OCI-LY7 (cell line): ENCODE measurements around the gene RHOD. TPM values are rescaled to one million over a fixed set of nuclear protein-coding genes. Genes with fewer than 3 reads are reported as not detected.

Experiments used
- BruUV-seq: library from RNA; stranded (reverse); fragments of 400-500 nt; replicated peaks from 2 replicates; lab custom pipeline; 2021; lab: Mats Ljungman, UMichigan
- CTCF ChIA-PET: fragments of 300-600 bp; sonication (Branson Sonifier 250); formaldehyde crosslinking; loops from one replicate; lab custom pipeline; 2022; ENCODE audit warnings: antibody characterized with exemption; ENCODE audit not compliant: unreplicated experiment; lab: Charles Lee
- POLR2A ChIA-PET: fragments of 300-600 bp; sonication (Branson Sonifier 250); formaldehyde crosslinking; loops from one replicate; lab custom pipeline; 2022; ENCODE audit warnings: antibody characterized with exemption; lab: Charles Lee
- DNase-seq: peaks from one replicate; pipeline ENCODE4 v3.0.0-alpha.2; 2015; ENCODE audit warnings: low spot score
- H2AFZ ChIP-seq: fragments of 200-600 bp; sonication (generic), shearing (Covaris generic); 2 replicates; pipeline ENCODE4 v1.6.1; 2014; ENCODE audit warnings: mild to moderate bottlenecking, antibody characterized with exemption, low read length, moderate library complexity
- H3K27ac ChIP-seq: fragments of 200-600 bp; sonication (generic); 2 replicates; pipeline ENCODE4 v1.5.1; 2014; ENCODE audit warnings: mixed run types, low read depth, mild to moderate bottlenecking, moderate library complexity, low read length, inconsistent platforms; ENCODE audit not compliant: poor library complexity, severe bottlenecking
- H3K36me3 ChIP-seq: fragments of 200-600 bp; sonication (generic); 2 replicates; pipeline ENCODE4 v1.6.1; 2014; ENCODE audit warnings: mild to moderate bottlenecking, antibody characterized with exemption, low read length, moderate library complexity, mixed read lengths; ENCODE audit not compliant: insufficient read depth
- H3K4me1 ChIP-seq: fragments of 200-600 bp; sonication (generic); 2 replicates; pipeline ENCODE4 v1.5.1; 2014; ENCODE audit warnings: mild to moderate bottlenecking, low read length; ENCODE audit not compliant: insufficient read depth, poor library complexity, severe bottlenecking
- H3K4me2 ChIP-seq: fragments of 200-600 bp; sonication (generic); 2 replicates; pipeline ENCODE4 v1.6.1; 2014; ENCODE audit warnings: mild to moderate bottlenecking, low read length
- H3K4me3 ChIP-seq: fragments of 200-600 bp; sonication (generic); 2 replicates; pipeline ENCODE4 v1.5.1; 2014; ENCODE audit warnings: mild to moderate bottlenecking, low read depth, low read length; ENCODE audit not compliant: poor library complexity, severe bottlenecking
- H3K79me2 ChIP-seq: fragments of 200-600 bp; sonication (generic); 2 replicates; pipeline ENCODE4 v1.6.1; 2016; ENCODE audit warnings: low read depth, mild to moderate bottlenecking, low read length, moderate library complexity, mixed read lengths; ENCODE audit not compliant: insufficient read depth
- H3K9me2 ChIP-seq: fragments of 200-600 bp; sonication (generic); 2 replicates; pipeline ENCODE4 v1.6.1; 2016; ENCODE audit warnings: mild to moderate bottlenecking, low read length, mixed read lengths; ENCODE audit not compliant: insufficient read depth
- H3K9me3 ChIP-seq: fragments of 200-600 bp; sonication (generic); 2 replicates; pipeline ENCODE4 v1.6.1; 2014; ENCODE audit warnings: mild to moderate bottlenecking, mixed run types, low read length, mixed read lengths
- H4K20me1 ChIP-seq: fragments of 200-600 bp; sonication (generic); 2 replicates; pipeline ENCODE4 v1.6.1; 2014; ENCODE audit warnings: mild to moderate bottlenecking, antibody characterized with exemption, low read length, moderate library complexity, mixed read lengths; ENCODE audit not compliant: insufficient read depth
- EZH2phosphoT487 ChIP-seq: fragments of 200-600 bp; sonication (generic); IDR thresholded peaks from 2 replicates; pipeline ENCODE4 v1.6.1; 2018; ENCODE audit warnings: low read depth, borderline replicate concordance, mild to moderate bottlenecking, mixed run types, antibody characterized with exemption, low read length, moderate library complexity, mixed read lengths
- intact Hi-C: fragments of 100-400 bp; cut with micrococcal nuclease; formaldehyde crosslinking; loops from one replicate; pipeline ENCODE4 v1.10.0; 2022; ENCODE audit not compliant: unreplicated experiment
- total RNA-seq, 2 experiments: library from RNA; depleted of rRNA in 1 of 2; stranded (reverse); fragments of >200 nt in 1 of 2; shearing (Covaris generic) in 1 of 2; gene quantifications; 2 replicates each; pipeline ENCODE4 v1.2.3, GENCODE V29; 2014 to 2022
- TF ChIP-seq, protein P1 (sequence below): fragments of 200-600 bp; sonication (generic); conservative IDR thresholded peaks from 2 replicates; pipeline ENCODE4 v1.5.1; 2014; ENCODE audit warnings: mild to moderate bottlenecking, antibody characterized with exemption, low read length, moderate library complexity, mixed read lengths

RHOD gene
- total RNA-seq, 2 experiments from 2014 or later: not detected

DNA sequence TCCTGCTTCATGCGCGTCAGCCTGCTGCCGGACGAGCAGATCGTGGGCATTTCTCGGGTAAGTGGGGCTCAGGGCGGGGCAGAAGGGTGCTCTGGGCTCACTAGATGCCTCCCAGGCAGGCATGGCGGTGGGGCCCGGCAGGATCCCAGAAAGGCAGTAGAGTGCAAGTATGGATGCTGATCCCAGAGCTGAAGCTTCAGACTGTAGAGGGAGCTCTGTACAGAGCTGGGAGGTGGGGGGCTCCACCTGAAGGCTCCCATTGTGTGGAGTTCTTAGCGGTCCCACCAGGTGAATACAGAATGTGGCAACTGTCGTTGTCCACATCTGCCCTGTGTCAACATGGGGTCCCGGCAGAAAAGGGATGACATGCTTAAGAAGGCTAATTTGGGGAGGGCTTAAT, 16.5 kb upstream of the RHOD start:
- H3K4me3 ChIP-seq: no peak overlapping the region
- ChIA-PET POLR2A (no interaction called here), CTCF (no interaction called here)
- H3K27ac ChIP-seq: no peak overlapping the region
- H3K9me3 ChIP-seq: no peaks in the 10 kb centered on the region
- no peaks in the 10 kb centered on the region for H3K79me2 ChIP-seq
- no peak for DNase-seq
- H3K4me1 ChIP-seq: no peaks in the 10 kb centered on the region
- no peaks in the 10 kb centered on the region for H3K9me2 ChIP-seq
- H3K4me2 ChIP-seq: no peak overlapping the region
- no peak for TF ChIP-seq EZH2phosphoT487
- TF ChIP-seq, protein P1, sequence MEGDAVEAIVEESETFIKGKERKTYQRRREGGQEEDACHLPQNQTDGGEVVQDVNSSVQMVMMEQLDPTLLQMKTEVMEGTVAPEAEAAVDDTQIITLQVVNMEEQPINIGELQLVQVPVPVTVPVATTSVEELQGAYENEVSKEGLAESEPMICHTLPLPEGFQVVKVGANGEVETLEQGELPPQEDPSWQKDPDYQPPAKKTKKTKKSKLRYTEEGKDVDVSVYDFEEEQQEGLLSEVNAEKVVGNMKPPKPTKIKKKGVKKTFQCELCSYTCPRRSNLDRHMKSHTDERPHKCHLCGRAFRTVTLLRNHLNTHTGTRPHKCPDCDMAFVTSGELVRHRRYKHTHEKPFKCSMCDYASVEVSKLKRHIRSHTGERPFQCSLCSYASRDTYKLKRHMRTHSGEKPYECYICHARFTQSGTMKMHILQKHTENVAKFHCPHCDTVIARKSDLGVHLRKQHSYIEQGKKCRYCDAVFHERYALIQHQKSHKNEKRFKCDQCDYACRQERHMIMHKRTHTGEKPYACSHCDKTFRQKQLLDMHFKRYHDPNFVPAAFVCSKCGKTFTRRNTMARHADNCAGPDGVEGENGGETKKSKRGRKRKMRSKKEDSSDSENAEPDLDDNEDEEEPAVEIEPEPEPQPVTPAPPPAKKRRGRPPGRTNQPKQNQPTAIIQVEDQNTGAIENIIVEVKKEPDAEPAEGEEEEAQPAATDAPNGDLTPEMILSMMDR: no peak
- H3K36me3 ChIP-seq: no peaks in the 10 kb centered on the region
- intact Hi-C loops: no loop called here
- no TSS peak for BruUV-seq
- H4K20me1 ChIP-seq: no peaks in the 10 kb centered on the region
- no peak overlapping the region for H2AFZ ChIP-seq

DNA sequence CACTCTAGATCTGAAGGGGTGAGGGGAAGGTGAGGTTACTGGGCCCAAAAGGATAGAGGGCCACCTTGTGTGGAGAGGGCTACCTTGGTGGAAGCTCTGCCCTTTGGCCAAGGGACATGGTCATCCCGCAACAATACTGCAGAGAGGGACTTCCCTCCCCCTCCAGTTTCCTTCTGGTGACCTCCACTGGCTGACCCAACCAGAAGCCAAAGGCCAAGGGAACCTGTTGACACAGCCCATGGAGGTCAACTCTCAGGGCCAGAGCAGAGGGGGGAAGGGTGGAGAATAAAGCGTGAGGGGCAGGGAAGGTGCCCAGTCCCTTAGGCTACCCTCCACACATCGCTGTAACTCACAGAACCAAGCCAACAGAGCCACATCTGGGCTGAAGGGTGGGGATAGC, 15.0 kb upstream of the RHOD start:
- Histone ChIP-seq H3K9me2 (no peaks in the 10 kb centered on the region), H4K20me1 (no peaks in the 10 kb centered on the region), H3K4me1 (peaks cover 5% of the 10 kb centered on the region), H3K79me2 (no peaks in the 10 kb centered on the region), H3K9me3 (no peaks in the 10 kb centered on the region), H3K4me2 (no peak overlapping the region), H2AFZ (no peak overlapping the region), H3K27ac (no peak overlapping the region), H3K4me3 (no peak overlapping the region), H3K36me3 (no peaks in the 10 kb centered on the region)
- intact Hi-C loops: no loop called here
- POLR2A ChIA-PET: no interaction called here
- no TSS peak for BruUV-seq
- CTCF ChIA-PET: no interaction called here
- TF ChIP-seq, protein P1: no peak
- TF ChIP-seq EZH2phosphoT487: no peak
- no peak for DNase-seq

GRCh38 chr11:67043572-67044349, 12.9 kb upstream of the RHOD start:
- Histone ChIP-seq H3K4me1 (peaks cover 11% of the 10 kb centered on the region), H2AFZ (no peak overlapping the region), H3K9me3 (no peaks in the 10 kb centered on the region), H3K4me3 (no peak overlapping the region), H3K79me2 (no peaks in the 10 kb centered on the region), H3K36me3 (no peaks in the 10 kb centered on the region), H3K9me2 (no peaks in the 10 kb centered on the region), H3K4me2 (no peak overlapping the region), H3K27ac (no peak overlapping the region), H4K20me1 (no peaks in the 10 kb centered on the region)
- DNase-seq: no peak
- TF ChIP-seq EZH2phosphoT487: no peak
- TF ChIP-seq, protein P1: no peak
- ChIA-PET POLR2A (no interaction called here), CTCF (interaction anchor here (1.2 kb wide), 1 partner anchor 16 kb away, joined by 7 read pairs; no protein-coding TSS in a partner anchor)
- BruUV-seq: no TSS peak
- intact Hi-C loops: no loop called here
